ENCODE results near the gene ZNF865.

GRCh38 chr19:55649268-55650125 lies 44.0 kb downstream of the ZNF865 start:
- TF ChIP-seq POU6F1 (CRISPR knock-in tag; IDR thresholded peaks at IDR 0.05; ENCODE audit: borderline replicate concordance, low read depth) (no peak), ZFP30 (CRISPR knock-in tag; IDR thresholded peaks at IDR 0.05) (no peak), CSRNP3 (CRISPR knock-in tag; IDR thresholded peaks at IDR 0.05) (no peak), RARB (CRISPR knock-in tag; IDR thresholded peaks at IDR 0.05) (no peak), SNAI2 (CRISPR knock-in tag; IDR thresholded peaks at IDR 0.05) (no peak), ARNTL (CRISPR knock-in tag; IDR thresholded peaks at IDR 0.05; ENCODE audit: borderline replicate concordance, low read depth) (no peak), ZNF565 (CRISPR knock-in tag; conservative IDR thresholded peaks at IDR 0.05; ENCODE audit: low read depth) (no peak), BACH2 (CRISPR knock-in tag; IDR thresholded peaks at IDR 0.05; ENCODE audit: borderline replicate concordance) (no peak), TCF4 (CRISPR knock-in tag; IDR thresholded peaks at IDR 0.05; ENCODE audit: borderline replicate concordance) (no peak), CSDC2 (CRISPR knock-in tag; IDR thresholded peaks at IDR 0.05) (no peak), ESRRG (CRISPR knock-in tag; IDR thresholded peaks at IDR 0.05) (no peak), OSR1 (CRISPR knock-in tag; IDR thresholded peaks at IDR 0.05) (no peak), ZNF70 (CRISPR knock-in tag; IDR thresholded peaks at IDR 0.05) (no peak)
- TF ChIP-seq, protein P1, sequence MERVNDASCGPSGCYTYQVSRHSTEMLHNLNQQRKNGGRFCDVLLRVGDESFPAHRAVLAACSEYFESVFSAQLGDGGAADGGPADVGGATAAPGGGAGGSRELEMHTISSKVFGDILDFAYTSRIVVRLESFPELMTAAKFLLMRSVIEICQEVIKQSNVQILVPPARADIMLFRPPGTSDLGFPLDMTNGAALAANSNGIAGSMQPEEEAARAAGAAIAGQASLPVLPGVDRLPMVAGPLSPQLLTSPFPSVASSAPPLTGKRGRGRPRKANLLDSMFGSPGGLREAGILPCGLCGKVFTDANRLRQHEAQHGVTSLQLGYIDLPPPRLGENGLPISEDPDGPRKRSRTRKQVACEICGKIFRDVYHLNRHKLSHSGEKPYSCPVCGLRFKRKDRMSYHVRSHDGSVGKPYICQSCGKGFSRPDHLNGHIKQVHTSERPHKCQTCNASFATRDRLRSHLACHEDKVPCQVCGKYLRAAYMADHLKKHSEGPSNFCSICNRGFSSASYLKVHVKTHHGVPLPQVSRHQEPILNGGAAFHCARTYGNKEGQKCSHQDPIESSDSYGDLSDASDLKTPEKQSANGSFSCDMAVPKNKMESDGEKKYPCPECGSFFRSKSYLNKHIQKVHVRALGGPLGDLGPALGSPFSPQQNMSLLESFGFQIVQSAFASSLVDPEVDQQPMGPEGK (CRISPR knock-in tag; IDR thresholded peaks at IDR 0.05; ENCODE audit: borderline replicate concordance): no peak
